ENCODE data around the gene TFR2. TPM values are rescaled to one million over a fixed set of nuclear protein-coding genes. Genes with fewer than 3 reads are reported as not detected.

TFR2 gene
- under 1 TPM in 3 of 4 donors, not detected in 1; 0.60 to 0.68 (median 0.64) TPM for total RNA-seq

- no peak for DNase-seq
- Histone ChIP-seq H3K4me3 (no peak within 1 kb of the TSS), H3K4me1 (no peaks in the 10 kb centered on the region), H3K27ac (no peak within 1 kb of the TSS), H3K9me3 (no peaks in the 10 kb centered on the region), H3K36me3 (no peaks in the 10 kb centered on the region), H3K27me3 (peaks cover 25% of the 10 kb centered on the region)
- in situ Hi-C loops (cut with MboI; ENCODE audit: low pct_ligation_motif_present in 1 of 4, low pct_unique_long_range_greater_than_20kb in 1 of 4, low sequenced_read_pairs in 3 of 4) (no loop called here), intact Hi-C loops (cut with DNase I; ENCODE audit: low total_unique reads) (no loop called here)
- 48% methylated on average over 10 of the region's 10 CpGs; no CpG with 5 or more reads in 1 of the 2 donors for WGBS, 2 donors (ENCODE audit: low coverage in 1 of 2)
- no peak for TF ChIP-seq EP300 (IDR thresholded peaks at IDR 0.05; ENCODE audit: low read depth)
- TF ChIP-seq, protein P1, sequence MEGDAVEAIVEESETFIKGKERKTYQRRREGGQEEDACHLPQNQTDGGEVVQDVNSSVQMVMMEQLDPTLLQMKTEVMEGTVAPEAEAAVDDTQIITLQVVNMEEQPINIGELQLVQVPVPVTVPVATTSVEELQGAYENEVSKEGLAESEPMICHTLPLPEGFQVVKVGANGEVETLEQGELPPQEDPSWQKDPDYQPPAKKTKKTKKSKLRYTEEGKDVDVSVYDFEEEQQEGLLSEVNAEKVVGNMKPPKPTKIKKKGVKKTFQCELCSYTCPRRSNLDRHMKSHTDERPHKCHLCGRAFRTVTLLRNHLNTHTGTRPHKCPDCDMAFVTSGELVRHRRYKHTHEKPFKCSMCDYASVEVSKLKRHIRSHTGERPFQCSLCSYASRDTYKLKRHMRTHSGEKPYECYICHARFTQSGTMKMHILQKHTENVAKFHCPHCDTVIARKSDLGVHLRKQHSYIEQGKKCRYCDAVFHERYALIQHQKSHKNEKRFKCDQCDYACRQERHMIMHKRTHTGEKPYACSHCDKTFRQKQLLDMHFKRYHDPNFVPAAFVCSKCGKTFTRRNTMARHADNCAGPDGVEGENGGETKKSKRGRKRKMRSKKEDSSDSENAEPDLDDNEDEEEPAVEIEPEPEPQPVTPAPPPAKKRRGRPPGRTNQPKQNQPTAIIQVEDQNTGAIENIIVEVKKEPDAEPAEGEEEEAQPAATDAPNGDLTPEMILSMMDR (IDR thresholded peaks at IDR 0.05): no peak
- TF ChIP-seq POLR2AphosphoS5 (IDR thresholded peaks at IDR 0.05): no peak
- no peak for TF ChIP-seq POLR2A (IDR thresholded peaks at IDR 0.05)
These were observed at the start of gene TFR2 for GRCh38 chr7:100641463-100641859. TFR2 (minus strand) TSS chr7:100641552; CDS start chr7:100641509, 43 bp downstream.

DNA sequence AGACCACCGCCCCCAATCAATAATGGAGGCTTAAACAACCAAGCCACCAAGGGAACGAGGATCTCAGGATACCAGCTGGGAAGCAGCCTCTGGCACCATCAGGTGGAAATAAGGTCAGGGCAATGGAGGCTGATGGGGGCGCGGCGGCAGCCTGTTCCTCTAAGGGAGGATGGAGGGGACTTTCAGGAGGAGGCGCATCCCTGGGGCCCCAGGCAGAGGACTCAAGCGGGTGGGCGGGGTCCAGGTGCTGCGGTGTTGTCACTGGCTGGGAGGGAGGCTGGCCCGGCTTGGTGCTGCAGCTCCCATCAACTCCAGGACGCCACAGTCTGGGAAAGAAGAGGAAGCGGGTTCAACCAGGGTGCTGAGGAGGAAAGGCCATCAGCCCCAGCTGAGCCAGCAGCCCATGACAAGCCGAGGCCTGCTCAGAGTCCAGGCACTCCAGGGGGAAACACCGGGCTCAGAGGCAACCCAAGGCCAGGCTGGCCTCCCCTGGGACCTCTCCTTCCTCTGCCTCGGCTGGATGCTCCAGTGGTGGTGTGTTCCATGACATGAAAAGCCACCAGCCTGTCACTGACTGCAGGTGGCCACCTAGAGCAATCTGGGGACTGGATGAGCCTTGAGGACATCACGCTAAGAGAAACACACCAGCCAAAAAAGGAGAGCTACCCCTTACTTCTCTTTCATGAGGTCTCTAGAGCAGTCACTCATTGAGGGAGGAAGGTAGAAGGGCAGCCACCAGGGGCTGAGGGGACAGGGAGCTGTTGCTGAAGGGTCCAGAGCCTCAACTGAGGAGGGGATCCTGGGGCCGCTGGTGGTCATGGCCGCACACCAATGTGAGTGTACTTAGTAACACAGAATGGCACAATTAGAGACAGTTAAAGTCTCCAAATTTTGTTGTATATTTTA lies 48.1 kb upstream of the TFR2 start:
- WGBS, 2 donors (ENCODE audit: low coverage in 1 of 2): 92% methylated on average over 18 of the region's 18 CpGs; no CpG with 5 or more reads in 1 of the 2 donors
- TF ChIP-seq POLR2A (IDR thresholded peaks at IDR 0.05) (no peak), POLR2AphosphoS5 (IDR thresholded peaks at IDR 0.05) (no peak), EP300 (IDR thresholded peaks at IDR 0.05; ENCODE audit: low read depth) (no peak)
- TF ChIP-seq, protein P1 (IDR thresholded peaks at IDR 0.05): no peak
- Histone ChIP-seq H3K4me1 (peaks cover 21 to 40% (median 31%) of the 10 kb centered on the region in 4 donors), H3K36me3 (peaks cover 0 to 36% (median 12%) of the 10 kb centered on the region in 4 donors), H3K27ac (no peak overlapping the region), H3K27me3 (no peaks in the 10 kb centered on the region), H3K9me3 (no peaks in the 10 kb centered on the region), H3K4me3 (no peak overlapping the region)
- in situ Hi-C loops (cut with MboI; ENCODE audit: low pct_ligation_motif_present in 1 of 4, low pct_unique_long_range_greater_than_20kb in 1 of 4, low sequenced_read_pairs in 3 of 4) (loop anchor here in 3 of 4 donors (10.0 to 25.0 kb wide), 3 partner anchors 102 to 227 kb away; partner anchors contain the start of genes SPACDR (in 3 of the 3), FBXO24 (in 1 of the 3) and LRCH4 (in 1 of the 3)), intact Hi-C loops (cut with DNase I; ENCODE audit: low total_unique reads) (loop anchor here (5.0 kb wide), 1 partner anchor 122 kb away; no protein-coding TSS in a partner anchor)
- no peak for DNase-seq

GRCh38 chr7:100688326-100688860 lies 47.0 kb upstream of the TFR2 start:
- TF ChIP-seq POLR2A (IDR thresholded peaks at IDR 0.05) (no peak), EP300 (IDR thresholded peaks at IDR 0.05; ENCODE audit: low read depth) (no peak), POLR2AphosphoS5 (IDR thresholded peaks at IDR 0.05) (no peak)
- TF ChIP-seq, protein P1 (IDR thresholded peaks at IDR 0.05): no peak
- no peak for DNase-seq
- Histone ChIP-seq H3K4me1 (peaks cover 21 to 39% (median 30%) of the 10 kb centered on the region in 4 donors), H3K27me3 (no peaks in the 10 kb centered on the region), H3K4me3 (no peak overlapping the region), H3K9me3 (no peaks in the 10 kb centered on the region), H3K27ac (no peak overlapping the region), H3K36me3 (peaks cover 0 to 47% (median 17%) of the 10 kb centered on the region in 4 donors)
- intact Hi-C loops (cut with DNase I; ENCODE audit: low total_unique reads) (no loop called here), in situ Hi-C loops (cut with MboI; ENCODE audit: low pct_ligation_motif_present in 1 of 4, low pct_unique_long_range_greater_than_20kb in 1 of 4, low sequenced_read_pairs in 3 of 4) (loop anchor here in 3 of 4 donors (25.0 kb wide), 2 partner anchors 101 to 226 kb away; partner anchors contain the start of genes SPACDR (in 2 of the 3), FBXO24 (in 1 of the 3) and LRCH4 (in 1 of the 3))
- 88 to 90% methylated on average over 4 to 16 of the region's 16 CpGs for WGBS, 2 donors (ENCODE audit: low coverage in 1 of 2)
